Measurements from ENCODE around the gene RIIAD1. TPM values are rescaled to one million over a fixed set of nuclear protein-coding genes. Genes with fewer than 3 reads are reported as not detected.
"Not testable (repeated sequence)": the region's sequence is repeated elsewhere in the genome, so short reads cannot be mapped to it uniquely, and the experiment has no call there.

Gene RIIAD1
- polyA plus RNA-seq, 1 of the 3 experiments (the other 2 are of a cell fraction), result not detected

GRCh38 chr1:151768351-151769066, 47.2 kb downstream of the RIIAD1 start:
- H3K79me2 ChIP-seq (ENCODE audit: insufficient read depth); POLR2A ChIA-PET; H3F3A ChIP-seq (replicated peaks; ENCODE audit: insufficient read depth); H3K9ac ChIP-seq; DNase-seq; H3K36me3 ChIP-seq (replicated peaks in 1 of 2; ENCODE audit: control insufficient read depth in 1 of 2, insufficient read depth in 2 of 2, low read length in 1 of 2); H3K4me2 ChIP-seq; H3K9me3 ChIP-seq; H3K27me3 ChIP-seq (ENCODE audit: insufficient read depth); H4K20me1 ChIP-seq (ENCODE audit: insufficient read depth); H3K27ac ChIP-seq (ENCODE audit: low read depth in 2 of 2, low read length in 1 of 2); H2AFZ ChIP-seq (ENCODE audit: low read depth); H3K4me1 ChIP-seq (ENCODE audit: control insufficient read depth in 1 of 2, insufficient read depth in 2 of 2, low read depth in 1 of 2, low read length in 1 of 2); H3K9me2 ChIP-seq; H3K4me3 ChIP-seq (ENCODE audit: low read depth in 2 of 2, low read length in 1 of 2): not testable (repeated sequence)
- 49% methylated on average over 3 of the region's 7 CpGs for WGBS (ENCODE audit: low lambda C conversion rate)
- CTCF ChIA-PET, result interaction anchor here (1.5 kb wide), 1 partner anchor 67 kb away, joined by 5 read pairs; no protein-coding TSS in a partner anchor

GRCh38 chr1:151769270-151769669, 47.9 kb downstream of the RIIAD1 start:
- H3K27me3 ChIP-seq (ENCODE audit: insufficient read depth); DNase-seq; H3K4me2 ChIP-seq; H3K36me3 ChIP-seq (replicated peaks in 1 of 2; ENCODE audit: control insufficient read depth in 1 of 2, insufficient read depth in 2 of 2, low read length in 1 of 2); H3K79me2 ChIP-seq (ENCODE audit: insufficient read depth); H3F3A ChIP-seq (replicated peaks; ENCODE audit: insufficient read depth); H3K9me2 ChIP-seq; CTCF ChIA-PET; H3K4me3 ChIP-seq (ENCODE audit: low read depth in 2 of 2, low read length in 1 of 2); H4K20me1 ChIP-seq (ENCODE audit: insufficient read depth); H3K4me1 ChIP-seq (ENCODE audit: control insufficient read depth in 1 of 2, insufficient read depth in 2 of 2, low read depth in 1 of 2, low read length in 1 of 2); POLR2A ChIA-PET; H3K9me3 ChIP-seq; H3K9ac ChIP-seq; H3K27ac ChIP-seq (ENCODE audit: low read depth in 2 of 2, low read length in 1 of 2); H2AFZ ChIP-seq (ENCODE audit: low read depth): not testable (repeated sequence)
- WGBS (ENCODE audit: low lambda C conversion rate), result no CpG with 5 or more reads among the region's 34 CpGs

GRCh38 chr1:151773702-151774101, 52.4 kb downstream of the RIIAD1 start:
- POLR2A ChIA-PET, result no interaction called here

More at GRCh38 chr1:151773702-151774101, 52.4 kb downstream of the RIIAD1 start:
- no peak overlapping the region for H3K4me2 ChIP-seq
- WGBS (ENCODE audit: low lambda C conversion rate), result 63% methylated on average over 5 of the region's 5 CpGs
- TF ChIP-seq TAF1 (IDR thresholded peaks at IDR 0.05; ENCODE audit: borderline replicate concordance, low read depth, low read length) (no peak), ELF1 (IDR thresholded peaks at IDR 0.05) (no peak), MAX (IDR thresholded peaks at IDR 0.05; ENCODE audit: low read depth) (no peak), CTCF (IDR thresholded peaks at IDR 0.05) (no peak), MXI1 (IDR thresholded peaks at IDR 0.05; ENCODE audit: low read depth, low read length) (no peak), FOXJ3 (CRISPR knock-in tag; IDR thresholded peaks at IDR 0.05) (no peak), RCOR1 (IDR thresholded peaks at IDR 0.05; ENCODE audit: low read length) (no peak), SIN3A (IDR thresholded peaks at IDR 0.05; ENCODE audit: borderline replicate concordance, low read depth, low read length) (no peak), MEF2A (IDR thresholded peaks at IDR 0.05; ENCODE audit: borderline replicate concordance, low read depth) (no peak), RXRA (IDR thresholded peaks at IDR 0.05; ENCODE audit: borderline replicate concordance, low read depth) (no peak), YY1 (IDR thresholded peaks at IDR 0.05; ENCODE audit: low read depth) (no peak), NFIC (IDR thresholded peaks at IDR 0.05; ENCODE audit: borderline replicate concordance) (no peak), EZH2phosphoT487 (IDR thresholded peaks at IDR 0.05; ENCODE audit: borderline replicate concordance, low read depth) (no peak), RAD21 (IDR thresholded peaks at IDR 0.05; ENCODE audit: low read length) (no peak), GATA2 (CRISPR knock-in tag; IDR thresholded peaks at IDR 0.05) (no peak), EP300 (IDR thresholded peaks at IDR 0.05; ENCODE audit: borderline replicate concordance in 1 of 2, low read depth in 1 of 2, low read length in 1 of 2) (no peak)
- no peaks in the 10 kb centered on the region for H3K4me1 ChIP-seq (ENCODE audit: control insufficient read depth in 1 of 2, insufficient read depth in 2 of 2, low read depth in 1 of 2, low read length in 1 of 2)
- DNase-seq, result no peak
- no peak overlapping the region for H3K27ac ChIP-seq (ENCODE audit: low read depth in 2 of 2, low read length in 1 of 2)
- no peaks in the 10 kb centered on the region for H4K20me1 ChIP-seq (ENCODE audit: insufficient read depth)
- no peaks in the 10 kb centered on the region for H3K27me3 ChIP-seq (ENCODE audit: insufficient read depth)
- no peaks in the 10 kb centered on the region for H3K79me2 ChIP-seq (ENCODE audit: insufficient read depth)
- H3K9me2 ChIP-seq, result no peaks in the 10 kb centered on the region
- peaks cover 3 to 13% of the 10 kb centered on the region in 2 experiments for H3K36me3 ChIP-seq (replicated peaks in 1 of 2; ENCODE audit: control insufficient read depth in 1 of 2, insufficient read depth in 2 of 2, low read length in 1 of 2)
- no peaks in the 10 kb centered on the region for H3K9me3 ChIP-seq
- H2AFZ ChIP-seq (ENCODE audit: low read depth), result no peak overlapping the region
- no peak overlapping the region for H3K4me3 ChIP-seq (ENCODE audit: low read depth in 2 of 2, low read length in 1 of 2)
- H3K9ac ChIP-seq, result no peak overlapping the region
- no peaks in the 10 kb centered on the region for H3F3A ChIP-seq (replicated peaks; ENCODE audit: insufficient read depth)
- CTCF ChIA-PET, result no interaction called here

Measured in SK-N-SH (cell line).